Parathyroid adenoma (tissue), 2 donors: Measurements from ENCODE around the gene GHR.

ENCODE experiments used
- H2AFZ ChIP-seq: fragments of 300-600 bp; sonication (generic); one replicate; pipeline ENCODE4 v1.7.0; 2017; ENCODE audit warnings: antibody characterized with exemption, mild to moderate bottlenecking
- H3K27ac ChIP-seq: fragments of 300-600 bp; sonication (generic); one replicate; pipeline ENCODE4 v1.7.0; 2017
- H3K27me3 ChIP-seq: fragments of 300-600 bp; sonication (generic); one replicate; pipeline ENCODE4 v1.7.0; 2017; ENCODE audit warnings: low read length; ENCODE audit not compliant: control insufficient read depth, insufficient read depth
- H3K36me3 ChIP-seq: fragments of 300-600 bp; sonication (generic); one replicate; pipeline ENCODE4 v1.7.0; 2017; ENCODE audit warnings: low read length; ENCODE audit not compliant: control insufficient read depth, insufficient read depth
- H3K4me1 ChIP-seq: fragments of 300-600 bp; sonication (generic); one replicate; pipeline ENCODE4 v1.7.0; 2017; ENCODE audit warnings: control low read depth
- H3K4me2 ChIP-seq: fragments of 300-600 bp; sonication (generic); one replicate; pipeline ENCODE4 v1.7.0; 2017; ENCODE audit warnings: low read length
- H3K4me3 ChIP-seq: fragments of 300-600 bp; sonication (generic); one replicate; pipeline ENCODE4 v1.7.0; 2017; ENCODE audit warnings: low read depth, low read length
- H3K79me2 ChIP-seq: fragments of 300-600 bp; sonication (generic); one replicate; pipeline ENCODE4 v1.7.0; 2017; ENCODE audit warnings: control low read depth
- H3K9ac ChIP-seq: fragments of 300-600 bp; sonication (generic); one replicate; pipeline ENCODE4 v1.7.0; 2017; ENCODE audit warnings: mild to moderate bottlenecking
- H3K9me3 ChIP-seq: fragments of 300-600 bp; sonication (generic); one replicate; pipeline ENCODE4 v1.7.0; 2017; ENCODE audit warnings: low read length; ENCODE audit not compliant: control insufficient read depth
- TF ChIP-seq, protein P1 (sequence below): fragments of 300-600 bp; sonication (generic); IDR thresholded peaks from one replicate; pipeline ENCODE4 v1.7.0; 2017; ENCODE audit warnings: antibody characterized with exemption, mild to moderate bottlenecking
- donor health status: primary hyperparathyroidism.

The GHR gene

DNA sequence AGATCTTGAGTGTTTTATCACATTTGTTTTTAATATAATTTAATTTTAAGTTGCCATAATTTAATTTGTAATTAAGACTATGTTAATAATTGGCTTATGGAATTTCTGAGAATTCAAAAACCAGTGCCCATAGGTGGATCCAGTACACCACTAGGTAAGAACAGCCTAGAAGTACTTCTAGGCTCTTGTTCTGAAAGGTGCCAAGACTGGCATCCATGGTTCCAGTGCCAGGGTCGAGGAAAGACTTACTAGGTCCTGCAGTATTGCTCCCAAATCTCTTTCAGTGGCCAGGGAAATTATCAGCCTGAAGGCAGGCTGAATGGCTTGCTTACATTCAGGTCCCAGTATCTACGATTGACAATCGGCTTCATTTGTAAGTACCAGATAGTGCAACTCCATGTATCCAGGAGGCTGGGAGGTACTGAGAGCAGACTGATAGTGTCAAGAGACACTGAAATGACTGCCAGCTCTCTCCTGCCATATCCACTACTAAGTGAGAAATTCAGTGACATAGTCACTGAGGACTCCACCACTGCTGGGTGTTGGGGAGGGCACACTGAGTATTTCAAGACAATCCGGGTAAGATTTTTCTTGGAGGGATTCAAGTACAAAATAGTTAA, 174.2 kb downstream of the GHR start:
- H3K4me1 ChIP-seq, result peaks cover 6% of the 10 kb centered on the region
- no peak overlapping the region for H2AFZ ChIP-seq
- H3K9me3 ChIP-seq, result no peaks in the 10 kb centered on the region
- H3K27me3 ChIP-seq, result no peaks in the 10 kb centered on the region
- TF ChIP-seq, protein P1, sequence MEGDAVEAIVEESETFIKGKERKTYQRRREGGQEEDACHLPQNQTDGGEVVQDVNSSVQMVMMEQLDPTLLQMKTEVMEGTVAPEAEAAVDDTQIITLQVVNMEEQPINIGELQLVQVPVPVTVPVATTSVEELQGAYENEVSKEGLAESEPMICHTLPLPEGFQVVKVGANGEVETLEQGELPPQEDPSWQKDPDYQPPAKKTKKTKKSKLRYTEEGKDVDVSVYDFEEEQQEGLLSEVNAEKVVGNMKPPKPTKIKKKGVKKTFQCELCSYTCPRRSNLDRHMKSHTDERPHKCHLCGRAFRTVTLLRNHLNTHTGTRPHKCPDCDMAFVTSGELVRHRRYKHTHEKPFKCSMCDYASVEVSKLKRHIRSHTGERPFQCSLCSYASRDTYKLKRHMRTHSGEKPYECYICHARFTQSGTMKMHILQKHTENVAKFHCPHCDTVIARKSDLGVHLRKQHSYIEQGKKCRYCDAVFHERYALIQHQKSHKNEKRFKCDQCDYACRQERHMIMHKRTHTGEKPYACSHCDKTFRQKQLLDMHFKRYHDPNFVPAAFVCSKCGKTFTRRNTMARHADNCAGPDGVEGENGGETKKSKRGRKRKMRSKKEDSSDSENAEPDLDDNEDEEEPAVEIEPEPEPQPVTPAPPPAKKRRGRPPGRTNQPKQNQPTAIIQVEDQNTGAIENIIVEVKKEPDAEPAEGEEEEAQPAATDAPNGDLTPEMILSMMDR, result no peak
- H3K27ac ChIP-seq, result no peak overlapping the region
- H3K4me3 ChIP-seq, result no peak overlapping the region
- H3K4me2 ChIP-seq, result no peak overlapping the region
- H3K36me3 ChIP-seq, result no peaks in the 10 kb centered on the region
- H3K79me2 ChIP-seq, result no peaks in the 10 kb centered on the region
- H3K9ac ChIP-seq, result no peak overlapping the region

- TF ChIP-seq, protein P1, result no peak
- Histone ChIP-seq H3K4me2 (no peak overlapping the region), H3K36me3 (no peaks in the 10 kb centered on the region), H3K4me3 (no peak overlapping the region), H3K27ac (no peak overlapping the region), H3K9ac (no peak overlapping the region), H3K4me1 (peaks cover 6% of the 10 kb centered on the region), H3K27me3 (no peaks in the 10 kb centered on the region), H3K9me3 (no peaks in the 10 kb centered on the region), H3K79me2 (no peaks in the 10 kb centered on the region), H2AFZ (no peak overlapping the region)
Observed at GRCh38 chr5:42598311-42598710, 175.1 kb downstream of the GHR start.

- no peak overlapping the region for H3K27ac ChIP-seq
- no peaks in the 10 kb centered on the region for H3K27me3 ChIP-seq
- no peak overlapping the region for H3K4me2 ChIP-seq
- TF ChIP-seq, protein P1, result no peak
- H2AFZ ChIP-seq, result no peak overlapping the region
- H3K79me2 ChIP-seq, result no peaks in the 10 kb centered on the region
- H3K9ac ChIP-seq, result no peak overlapping the region
- H3K4me1 ChIP-seq, result peaks cover 6% of the 10 kb centered on the region
- no peaks in the 10 kb centered on the region for H3K36me3 ChIP-seq
- no peaks in the 10 kb centered on the region for H3K9me3 ChIP-seq
- H3K4me3 ChIP-seq, result no peak overlapping the region
Observed at GRCh38 chr5:42599106-42599505, 175.9 kb downstream of the GHR start.

- Histone ChIP-seq H3K79me2 (no peaks in the 10 kb centered on the region), H3K4me2 (no peak overlapping the region), H3K9me3 (no peaks in the 10 kb centered on the region), H3K4me1 (peaks cover 6% of the 10 kb centered on the region), H3K36me3 (no peaks in the 10 kb centered on the region), H3K27me3 (no peaks in the 10 kb centered on the region), H3K27ac (no peak overlapping the region), H3K9ac (no peak overlapping the region), H3K4me3 (no peak overlapping the region), H2AFZ (no peak overlapping the region)
- TF ChIP-seq, protein P1, result no peak
Observed at GRCh38 chr5:42600441-42600840, 177.2 kb downstream of the GHR start.

DNA sequence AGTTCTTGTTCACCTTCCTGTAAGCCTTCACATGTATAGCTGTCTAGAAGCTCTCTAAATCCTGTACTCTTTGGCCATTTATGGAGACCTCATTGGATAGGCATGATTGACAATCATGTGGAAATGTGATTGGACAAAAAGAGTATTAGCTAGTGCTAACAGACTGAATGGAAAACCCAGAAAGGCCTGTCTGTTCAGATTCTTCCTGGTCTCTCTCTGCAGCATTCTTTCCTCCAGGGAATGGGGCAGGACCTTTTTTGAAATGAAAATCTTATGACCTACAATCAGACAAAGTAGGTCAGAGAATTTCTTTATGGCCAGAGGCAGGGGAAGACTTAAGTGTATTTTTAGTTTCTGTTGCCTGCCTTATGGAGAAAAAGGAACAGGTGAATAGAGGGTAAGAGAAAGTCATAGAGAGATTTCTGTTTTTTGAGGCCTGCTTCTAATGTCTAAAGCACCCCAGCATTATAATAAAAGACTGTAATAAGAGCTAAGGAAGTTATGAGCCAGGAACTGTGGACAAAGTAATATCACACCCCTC, 181.0 kb downstream of the GHR start:
- H3K9ac ChIP-seq, result no peak overlapping the region
- no peaks in the 10 kb centered on the region for H3K9me3 ChIP-seq
- H3K4me3 ChIP-seq, result no peak overlapping the region
- no peaks in the 10 kb centered on the region for H3K27me3 ChIP-seq
- H2AFZ ChIP-seq, result no peak overlapping the region
- no peak overlapping the region for H3K4me2 ChIP-seq
- TF ChIP-seq, protein P1, result no peak
- peaks cover 3% of the 10 kb centered on the region for H3K79me2 ChIP-seq
- H3K4me1 ChIP-seq, result peaks cover 4% of the 10 kb centered on the region
- H3K27ac ChIP-seq, result no peak overlapping the region
- H3K36me3 ChIP-seq, result no peaks in the 10 kb centered on the region
